ENCODE measurements around the gene GPX4. TPM values are rescaled to one million over a fixed set of nuclear protein-coding genes. Genes with fewer than 3 reads are reported as not detected.

Gene GPX4
- total and polyA plus RNA-seq, 2 of the 13 experiments (the other 11 are each of a cell fraction or from before 2014, with no cell fraction given): 535 to 613 TPM

DNA sequence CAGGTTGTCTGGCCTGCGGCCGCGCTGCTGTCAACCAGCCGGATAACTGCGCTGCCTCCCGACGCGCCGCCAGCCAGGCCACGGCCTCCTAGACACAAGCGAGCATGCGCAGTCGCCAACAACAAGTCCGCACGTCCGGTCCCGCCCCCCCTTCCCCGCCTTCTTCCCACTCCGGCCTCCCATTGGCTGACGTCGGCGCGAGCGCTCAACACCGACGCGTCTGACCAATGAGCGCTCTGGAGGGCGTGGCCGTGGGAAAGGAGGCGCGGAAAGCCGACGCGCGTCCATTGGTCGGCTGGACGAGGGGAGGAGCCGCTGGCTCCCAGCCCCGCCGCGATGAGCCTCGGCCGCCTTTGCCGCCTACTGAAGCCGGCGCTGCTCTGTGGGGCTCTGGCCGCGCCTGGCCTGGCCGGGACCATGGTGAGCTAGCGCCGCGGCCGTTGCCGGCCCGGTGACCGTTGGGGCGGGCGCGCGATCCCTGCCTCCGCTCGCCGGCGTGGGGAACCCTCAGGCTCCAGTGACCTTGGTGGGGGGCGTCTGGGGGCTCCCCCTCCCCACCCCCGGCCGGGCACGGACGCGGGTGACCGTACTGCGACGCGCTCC, at the start of gene GPX4 (continued):
- TF ChIP-seq, protein P1, sequence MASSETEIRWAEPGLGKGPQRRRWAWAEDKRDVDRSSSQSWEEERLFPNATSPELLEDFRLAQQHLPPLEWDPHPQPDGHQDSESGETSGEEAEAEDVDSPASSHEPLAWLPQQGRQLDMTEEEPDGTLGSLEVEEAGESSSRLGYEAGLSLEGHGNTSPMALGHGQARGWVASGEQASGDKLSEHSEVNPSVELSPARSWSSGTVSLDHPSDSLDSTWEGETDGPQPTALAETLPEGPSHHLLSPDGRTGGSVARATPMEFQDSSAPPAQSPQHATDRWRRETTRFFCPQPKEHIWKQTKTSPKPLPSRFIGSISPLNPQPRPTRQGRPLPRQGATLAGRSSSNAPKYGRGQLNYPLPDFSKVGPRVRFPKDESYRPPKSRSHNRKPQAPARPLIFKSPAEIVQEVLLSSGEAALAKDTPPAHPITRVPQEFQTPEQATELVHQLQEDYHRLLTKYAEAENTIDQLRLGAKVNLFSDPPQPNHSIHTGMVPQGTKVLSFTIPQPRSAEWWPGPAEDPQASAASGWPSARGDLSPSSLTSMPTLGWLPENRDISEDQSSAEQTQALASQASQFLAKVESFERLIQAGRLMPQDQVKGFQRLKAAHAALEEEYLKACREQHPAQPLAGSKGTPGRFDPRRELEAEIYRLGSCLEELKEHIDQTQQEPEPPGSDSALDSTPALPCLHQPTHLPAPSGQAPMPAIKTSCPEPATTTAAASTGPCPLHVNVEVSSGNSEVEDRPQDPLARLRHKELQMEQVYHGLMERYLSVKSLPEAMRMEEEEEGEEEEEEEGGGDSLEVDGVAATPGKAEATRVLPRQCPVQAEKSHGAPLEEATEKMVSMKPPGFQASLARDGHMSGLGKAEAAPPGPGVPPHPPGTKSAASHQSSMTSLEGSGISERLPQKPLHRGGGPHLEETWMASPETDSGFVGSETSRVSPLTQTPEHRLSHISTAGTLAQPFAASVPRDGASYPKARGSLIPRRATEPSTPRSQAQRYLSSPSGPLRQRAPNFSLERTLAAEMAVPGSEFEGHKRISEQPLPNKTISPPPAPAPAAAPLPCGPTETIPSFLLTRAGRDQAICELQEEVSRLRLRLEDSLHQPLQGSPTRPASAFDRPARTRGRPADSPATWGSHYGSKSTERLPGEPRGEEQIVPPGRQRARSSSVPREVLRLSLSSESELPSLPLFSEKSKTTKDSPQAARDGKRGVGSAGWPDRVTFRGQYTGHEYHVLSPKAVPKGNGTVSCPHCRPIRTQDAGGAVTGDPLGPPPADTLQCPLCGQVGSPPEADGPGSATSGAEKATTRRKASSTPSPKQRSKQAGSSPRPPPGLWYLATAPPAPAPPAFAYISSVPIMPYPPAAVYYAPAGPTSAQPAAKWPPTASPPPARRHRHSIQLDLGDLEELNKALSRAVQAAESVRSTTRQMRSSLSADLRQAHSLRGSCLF (CRISPR knock-in tag; IDR thresholded peaks at IDR 0.05; ENCODE audit: borderline replicate concordance): no peak
- 0 out of 2 replicates have a peak, but pooled peaks have one; percentile 51 for TF ChIP-seq RFXANK (CRISPR knock-in tag; IDR thresholded peaks at IDR 0.05)
- TF ChIP-seq MXI1 (IDR thresholded peaks at IDR 0.05; ENCODE audit: borderline replicate concordance, low read depth, low read length): peak; percentile 74; the same call in 1 of the 3 replicates
- TF ChIP-seq NBN (conservative IDR thresholded peaks at IDR 0.05): no peak
- TF ChIP-seq KDM6A (CRISPR knock-in tag; IDR thresholded peaks at IDR 0.05; ENCODE audit: low read depth): no peak
- no peak for TF ChIP-seq MBD4 (IDR thresholded peaks at IDR 0.05; ENCODE audit: borderline replicate concordance, low read length)
- peak; percentile 90 for TF ChIP-seq ARNT2 (CRISPR knock-in tag; IDR thresholded peaks at IDR 0.05; ENCODE audit: low read depth)
- peak; percentile 92 for TF ChIP-seq ZNF563 (CRISPR knock-in tag; IDR thresholded peaks at IDR 0.05)
- peak; percentile 84 for TF ChIP-seq ZSCAN9 (CRISPR knock-in tag; IDR thresholded peaks at IDR 0.05; ENCODE audit: borderline replicate concordance)
- TF ChIP-seq ZNF3 (CRISPR knock-in tag; IDR thresholded peaks at IDR 0.05): no peak
- no peak for TF ChIP-seq ZNF180 (CRISPR knock-in tag; IDR thresholded peaks at IDR 0.05; ENCODE audit: borderline replicate concordance, low read depth)
- peak; percentile 86; the same call in 1 of the 2 replicates for TF ChIP-seq ZNF850 (CRISPR knock-in tag; conservative IDR thresholded peaks at IDR 0.05)
- no peak for TF ChIP-seq ZNF878 (CRISPR knock-in tag; IDR thresholded peaks at IDR 0.05)
- no peak for TF ChIP-seq KDM2A (CRISPR knock-in tag; IDR thresholded peaks at IDR 0.05; ENCODE audit: borderline replicate concordance, low read depth)
- TF ChIP-seq, protein P2, sequence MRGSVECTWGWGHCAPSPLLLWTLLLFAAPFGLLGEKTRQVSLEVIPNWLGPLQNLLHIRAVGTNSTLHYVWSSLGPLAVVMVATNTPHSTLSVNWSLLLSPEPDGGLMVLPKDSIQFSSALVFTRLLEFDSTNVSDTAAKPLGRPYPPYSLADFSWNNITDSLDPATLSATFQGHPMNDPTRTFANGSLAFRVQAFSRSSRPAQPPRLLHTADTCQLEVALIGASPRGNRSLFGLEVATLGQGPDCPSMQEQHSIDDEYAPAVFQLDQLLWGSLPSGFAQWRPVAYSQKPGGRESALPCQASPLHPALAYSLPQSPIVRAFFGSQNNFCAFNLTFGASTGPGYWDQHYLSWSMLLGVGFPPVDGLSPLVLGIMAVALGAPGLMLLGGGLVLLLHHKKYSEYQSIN (CRISPR knock-in tag; IDR thresholded peaks at IDR 0.05; ENCODE audit: borderline replicate concordance): no peak
- no peak for TF ChIP-seq MIER2 (CRISPR knock-in tag; IDR thresholded peaks at IDR 0.05)
- TF ChIP-seq TEAD3 (CRISPR knock-in tag; optimal IDR thresholded peaks at IDR 0.05; ENCODE audit: borderline replicate concordance): no peak
- TF ChIP-seq ZNF329 (CRISPR knock-in tag; IDR thresholded peaks at IDR 0.05; ENCODE audit: low read depth): no peak
- TF ChIP-seq, protein P3, sequence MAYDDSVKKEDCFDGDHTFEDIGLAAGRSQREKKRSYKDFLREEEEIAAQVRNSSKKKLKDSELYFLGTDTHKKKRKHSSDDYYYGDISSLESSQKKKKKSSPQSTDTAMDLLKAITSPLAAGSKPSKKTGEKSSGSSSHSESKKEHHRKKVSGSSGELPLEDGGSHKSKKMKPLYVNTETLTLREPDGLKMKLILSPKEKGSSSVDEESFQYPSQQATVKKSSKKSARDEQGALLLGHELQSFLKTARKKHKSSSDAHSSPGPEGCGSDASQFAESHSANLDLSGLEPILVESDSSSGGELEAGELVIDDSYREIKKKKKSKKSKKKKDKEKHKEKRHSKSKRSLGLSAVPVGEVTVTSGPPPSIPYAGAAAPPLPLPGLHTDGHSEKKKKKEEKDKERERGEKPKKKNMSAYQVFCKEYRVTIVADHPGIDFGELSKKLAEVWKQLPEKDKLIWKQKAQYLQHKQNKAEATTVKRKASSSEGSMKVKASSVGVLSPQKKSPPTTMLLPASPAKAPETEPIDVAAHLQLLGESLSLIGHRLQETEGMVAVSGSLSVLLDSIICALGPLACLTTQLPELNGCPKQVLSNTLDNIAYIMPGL (CRISPR knock-in tag; IDR thresholded peaks at IDR 0.05; ENCODE audit: borderline replicate concordance in 1 of 2, low read depth in 1 of 2): peak; percentile 57 to 72; a peak in 3 of 4 replicates
- TF ChIP-seq EHMT2 (IDR thresholded peaks at IDR 0.05; ENCODE audit: borderline replicate concordance, low read depth, low read length): no peak
- TF ChIP-seq NFATC3 (CRISPR knock-in tag; IDR thresholded peaks at IDR 0.05): peak; percentile 71; the same call in 1 of the 2 replicates
- TF ChIP-seq ZNF282 (IDR thresholded peaks at IDR 0.05; ENCODE audit: partially characterized antibody): no peak
- peak; percentile 82 for TF ChIP-seq CAMTA2 (CRISPR knock-in tag; IDR thresholded peaks at IDR 0.05; ENCODE audit: borderline replicate concordance)
